Fibroblast of skin of right biceps (primary cell): Measurements from ENCODE around the gene GALNT6.

ENCODE experiments used
- DNase-seq: peaks from one replicate; pipeline ENCODE4 v3.0.0-alpha.2; 2013

GALNT6 gene

DNA sequence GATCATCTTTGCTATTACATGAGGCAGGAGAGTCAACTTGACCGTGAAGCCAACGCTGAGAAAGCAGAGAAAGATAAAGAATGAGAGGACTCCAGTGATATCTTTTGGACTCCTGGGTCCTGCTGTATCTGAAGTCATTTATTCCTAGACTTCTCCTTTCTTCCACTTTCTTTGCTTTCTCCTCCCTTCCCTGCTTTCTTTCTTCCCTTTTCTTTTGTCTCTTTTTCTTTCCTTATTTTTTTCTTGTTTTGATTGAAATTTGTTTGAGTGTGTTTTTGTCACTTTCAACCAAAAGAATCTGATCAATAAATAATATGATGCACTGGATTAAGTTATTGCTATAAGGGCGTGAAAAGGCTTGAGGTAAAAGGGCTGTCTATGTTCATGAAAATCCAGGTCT lies 13.4 kb upstream of the GALNT6 start:
- no peak for DNase-seq

DNA sequence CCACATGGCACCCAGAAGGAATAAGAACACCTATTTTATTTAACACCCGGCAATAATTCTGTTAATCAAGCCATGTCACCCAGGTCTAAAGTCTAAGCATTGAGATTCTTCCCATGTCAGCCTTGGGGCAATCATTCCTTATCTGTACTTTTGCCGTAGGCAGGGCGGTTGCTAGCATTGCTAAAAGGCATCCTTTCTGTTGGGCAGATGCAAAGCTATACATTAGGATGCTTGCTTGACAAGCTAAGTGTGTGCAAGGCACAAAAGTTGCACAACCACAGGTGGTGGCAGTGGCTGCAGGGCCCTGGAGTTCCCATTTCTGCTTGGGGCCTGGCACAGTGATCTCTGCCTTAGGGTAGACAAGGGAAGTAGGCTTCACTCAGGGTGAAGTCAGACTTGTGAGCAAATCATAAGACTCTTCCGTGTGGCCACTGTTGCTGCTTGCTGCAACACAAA lies 12.5 kb upstream of the GALNT6 start:
- DNase-seq = no peak

DNA sequence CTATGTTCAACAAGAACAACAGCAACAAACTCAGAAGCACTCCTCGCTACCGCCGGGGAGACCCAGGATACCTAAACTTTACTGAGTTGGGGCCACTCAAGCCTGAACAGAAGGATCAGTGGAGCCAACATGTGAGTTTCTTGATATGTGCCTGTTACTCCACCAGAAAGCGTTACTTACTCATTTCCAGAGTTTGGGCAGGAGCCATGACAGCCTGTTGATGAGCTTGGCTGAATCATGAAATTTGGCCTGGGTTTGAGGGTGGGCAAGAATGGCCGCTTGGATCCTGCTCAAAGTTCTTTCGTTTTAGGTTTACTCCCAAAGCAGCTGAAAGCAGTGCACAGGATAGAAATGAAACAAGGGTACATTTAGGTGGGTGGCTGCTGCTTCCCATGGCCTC lies 12.0 kb upstream of the GALNT6 start:
- no peak for DNase-seq

DNA sequence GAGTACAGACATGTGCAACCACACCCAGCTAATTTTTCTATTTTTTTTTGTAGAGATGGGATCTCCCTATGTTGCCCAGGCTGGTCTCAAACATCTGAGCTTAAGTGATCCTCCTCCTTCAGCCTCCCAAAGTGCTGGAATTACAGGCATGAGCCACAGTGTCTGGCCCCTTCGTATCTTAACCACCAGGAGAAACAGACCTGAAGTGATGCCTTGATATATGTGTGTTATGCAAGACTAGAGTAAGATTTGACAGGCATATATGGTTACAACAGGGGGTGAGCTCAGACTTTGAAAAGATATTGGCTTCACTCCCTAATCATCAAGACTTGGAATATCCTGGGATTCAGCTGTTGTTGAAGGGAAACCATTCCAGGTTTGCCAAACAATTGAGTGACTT lies 10.7 kb upstream of the GALNT6 start:
- no peak for DNase-seq

DNA sequence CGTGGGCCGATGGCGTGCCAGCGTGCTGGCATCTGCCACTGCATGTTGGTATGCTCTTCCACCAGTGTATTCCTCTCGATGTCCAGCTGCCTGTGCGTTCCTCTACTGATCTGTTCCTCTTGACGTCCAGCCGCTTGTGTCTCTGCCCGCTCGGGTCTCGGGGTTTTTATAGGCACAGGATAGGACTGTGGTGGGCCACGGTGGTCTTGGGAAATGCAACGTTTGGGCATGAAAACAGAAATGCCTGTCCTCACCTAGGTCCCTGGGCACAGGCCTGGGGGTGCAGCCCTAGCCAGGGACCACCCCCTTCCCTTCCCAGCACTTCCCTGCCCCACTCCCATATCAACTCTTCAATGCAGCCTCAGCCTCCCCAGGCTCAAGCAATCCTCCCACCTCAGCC lies 10.3 kb upstream of the GALNT6 start:
- no peak for DNase-seq

DNA sequence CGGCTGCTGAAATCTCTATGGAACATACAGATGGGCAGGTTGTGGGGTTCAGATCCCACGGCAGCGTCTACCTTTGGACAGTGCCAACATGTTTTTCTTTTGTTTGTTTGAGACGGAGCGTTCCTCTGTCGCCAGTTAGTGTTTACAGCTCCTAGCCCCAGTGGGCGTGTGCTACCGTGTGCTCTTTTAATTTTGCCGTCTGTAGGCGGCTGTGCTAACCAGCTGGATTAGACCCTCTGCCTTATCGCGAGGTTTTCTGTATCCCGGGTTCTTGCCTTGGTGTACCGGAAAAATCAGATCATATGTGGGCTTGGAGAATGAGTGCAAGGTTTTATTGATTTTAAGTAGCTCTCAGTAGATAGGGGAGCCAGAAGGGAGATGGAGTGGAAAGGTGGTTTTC lies 9.8 kb upstream of the GALNT6 start:
- no peak for DNase-seq

DNA sequence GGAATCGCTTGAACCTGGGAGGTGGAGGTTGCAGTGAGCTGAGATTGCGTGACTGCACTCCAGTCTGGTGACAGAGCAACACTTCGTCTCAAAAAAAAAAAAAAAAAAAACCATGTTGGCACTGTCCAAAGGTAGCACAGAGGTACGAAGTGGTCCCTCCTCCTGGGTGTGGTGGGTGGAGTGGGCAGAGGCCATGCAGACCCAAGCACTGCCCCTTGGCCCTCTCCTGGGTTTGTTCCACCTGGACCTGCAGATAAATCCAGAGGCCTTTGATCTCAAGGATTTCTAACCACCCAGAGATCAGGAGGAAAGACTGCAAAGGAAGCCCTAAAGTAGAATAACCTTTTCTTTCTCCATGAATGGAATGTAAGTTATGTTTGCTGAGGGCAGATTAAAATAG lies 8.7 kb upstream of the GALNT6 start:
- DNase-seq = no peak

DNA sequence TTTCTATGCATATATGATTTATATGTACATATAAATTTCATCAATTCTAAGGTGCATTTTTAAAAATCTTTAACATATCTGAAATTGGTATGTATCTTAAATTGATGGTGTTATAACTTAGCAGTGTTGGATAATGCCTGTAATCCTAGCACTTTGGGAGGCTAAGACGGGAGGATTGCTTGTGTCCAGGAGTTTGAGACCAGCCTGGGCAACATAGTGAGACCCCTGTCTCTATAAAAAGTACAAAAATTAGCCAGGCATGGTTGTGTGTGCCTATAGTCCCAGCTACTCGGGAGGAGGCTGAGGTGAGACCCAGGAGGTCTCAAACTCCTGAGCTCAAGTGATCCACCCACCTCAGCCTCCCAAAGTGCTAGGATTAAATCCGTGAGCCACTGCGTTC lies 6.5 kb upstream of the GALNT6 start:
- no peak for DNase-seq

DNA sequence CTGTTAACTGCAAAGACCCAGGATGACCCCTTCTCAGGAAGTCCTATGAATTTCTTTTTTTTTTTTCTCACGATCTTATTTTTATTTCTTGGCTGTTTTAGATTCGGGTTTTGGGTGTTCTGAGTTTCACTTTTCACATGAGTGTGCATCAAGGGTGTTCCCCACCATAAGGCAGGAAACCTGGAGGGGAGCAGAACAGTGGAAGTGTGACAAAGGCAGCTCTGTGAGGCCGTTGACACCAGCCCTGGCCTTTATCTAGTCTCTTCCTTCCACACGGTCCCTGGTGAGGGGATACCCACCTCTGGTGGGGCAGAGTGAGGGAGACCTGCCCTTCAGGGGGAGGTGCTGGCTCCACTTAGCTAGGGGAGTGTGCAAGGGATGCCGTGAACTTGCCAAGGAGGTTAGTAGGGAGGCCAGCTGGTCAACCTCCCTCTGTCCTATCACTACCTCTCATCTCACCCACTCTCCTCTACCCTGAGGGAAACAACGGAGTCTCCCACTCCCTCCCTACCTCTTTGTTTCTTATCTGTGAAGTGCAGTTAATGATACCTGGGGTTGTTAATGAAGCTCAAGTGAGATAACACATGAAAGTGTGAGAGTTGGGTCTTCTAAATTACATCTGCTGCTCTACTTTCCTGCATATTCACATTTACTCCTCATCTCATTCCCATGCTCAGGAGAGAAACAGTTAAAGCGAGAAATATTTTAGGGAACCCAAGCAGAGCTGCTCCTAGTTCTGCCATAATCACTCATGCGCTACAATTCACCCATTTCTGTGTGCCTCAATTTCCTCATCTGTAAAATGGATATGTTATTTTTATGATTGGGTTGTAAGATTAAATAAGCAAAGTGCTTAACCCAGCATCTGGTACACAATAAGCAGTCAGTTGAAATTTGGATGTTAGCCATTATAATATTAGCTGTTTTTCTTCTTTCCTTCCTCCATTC lies 4.4 kb upstream of the GALNT6 start:
- no peak for DNase-seq

DNA sequence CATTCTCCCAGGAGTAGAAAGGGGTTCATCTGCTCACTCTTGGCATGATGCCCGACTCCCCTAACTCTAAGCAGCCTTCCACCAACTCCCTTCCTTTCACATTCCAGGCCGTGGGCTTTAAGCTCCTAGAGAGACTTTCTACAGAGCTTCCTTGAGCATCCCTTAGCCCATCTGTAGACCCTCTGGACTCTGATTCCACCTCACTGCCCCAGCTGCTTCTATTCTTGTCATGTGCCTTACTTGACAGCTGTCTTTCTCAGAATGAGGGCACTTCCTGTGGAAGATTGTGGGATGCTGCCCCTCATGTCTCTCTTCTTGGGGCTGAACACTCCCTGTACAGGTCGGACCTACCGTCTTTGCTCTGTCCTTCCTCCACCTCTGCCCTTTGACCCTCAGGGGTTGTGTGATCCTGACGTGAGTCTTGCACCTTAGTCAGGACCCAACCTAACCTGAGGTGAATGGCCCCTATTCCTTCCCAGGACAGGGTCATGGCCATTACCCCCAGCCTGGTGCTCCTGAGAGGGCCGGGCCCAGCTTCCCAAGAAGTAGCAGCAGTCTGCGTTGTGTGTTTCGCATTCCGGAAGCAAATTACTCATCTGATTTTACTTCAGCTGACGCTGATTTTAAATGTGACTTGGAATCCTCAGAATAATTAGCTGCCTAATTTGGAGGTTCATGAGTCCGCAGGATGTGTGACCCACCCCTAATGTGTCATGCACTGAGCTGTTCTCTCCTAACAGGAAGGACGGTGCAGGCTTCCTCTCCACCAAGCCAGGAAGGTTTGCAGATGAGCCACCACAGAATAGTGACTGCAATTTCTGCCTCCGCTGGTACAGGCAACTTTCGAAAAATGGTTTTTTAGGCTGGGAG lies 2.7 kb upstream of the GALNT6 start:
- DNase-seq = peak; percentile 98

DNA sequence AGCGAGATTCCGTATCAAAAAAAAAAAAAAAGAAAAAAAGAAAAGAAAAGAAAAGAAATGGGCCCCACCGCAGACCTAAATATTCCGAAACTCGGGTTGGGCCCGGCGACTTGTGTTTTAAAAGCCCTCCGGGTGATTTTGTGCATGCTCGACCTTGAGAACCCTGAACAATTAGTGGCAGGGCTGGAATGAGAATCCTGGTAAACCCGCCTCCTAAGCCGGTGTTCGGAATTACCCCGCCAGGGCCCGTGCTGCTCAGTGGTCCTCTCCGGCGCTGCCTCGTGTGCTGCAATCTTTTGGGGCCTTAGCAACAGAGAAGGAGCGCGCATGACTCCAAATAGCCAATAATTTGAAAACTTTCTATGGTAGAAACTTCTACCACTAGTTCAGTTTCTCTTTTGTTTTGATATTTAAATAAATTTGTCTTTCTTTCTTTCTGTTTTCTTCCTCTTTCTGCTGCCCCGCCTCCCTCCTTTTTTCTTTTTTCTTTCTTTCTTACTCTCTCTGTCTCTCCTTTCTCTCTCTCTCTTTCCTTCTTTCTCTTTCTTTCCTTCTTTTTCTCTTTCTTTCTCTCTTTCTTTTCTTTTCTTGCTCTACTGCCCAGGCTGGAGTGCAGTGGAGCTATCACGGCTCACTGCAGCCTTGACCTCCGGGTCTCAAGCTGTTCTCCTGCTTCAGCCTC lies 1.5 kb upstream of the GALNT6 start:
- DNase-seq = peak; percentile 62

DNA sequence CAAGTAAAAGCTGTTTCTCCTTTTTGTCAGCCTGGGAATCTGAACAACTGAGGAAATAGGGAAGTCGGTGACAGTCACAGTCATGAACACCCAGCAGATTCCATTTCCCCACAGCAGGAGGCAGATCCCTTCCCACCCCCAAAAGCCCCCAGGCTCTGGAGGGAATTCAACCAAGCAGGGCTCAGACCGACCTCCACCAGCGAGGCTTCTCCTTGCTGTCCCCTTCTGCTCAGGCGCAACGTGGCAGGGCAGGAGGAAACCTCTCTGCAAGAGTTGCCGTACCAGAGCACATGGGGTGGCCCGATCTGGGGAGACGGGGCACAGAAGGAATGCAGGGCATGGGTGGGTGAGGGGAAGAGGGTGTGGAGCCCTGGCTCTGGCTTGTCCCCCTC lies 319 bp downstream of the GALNT6 start:
- peak; percentile 43 for DNase-seq

DNA sequence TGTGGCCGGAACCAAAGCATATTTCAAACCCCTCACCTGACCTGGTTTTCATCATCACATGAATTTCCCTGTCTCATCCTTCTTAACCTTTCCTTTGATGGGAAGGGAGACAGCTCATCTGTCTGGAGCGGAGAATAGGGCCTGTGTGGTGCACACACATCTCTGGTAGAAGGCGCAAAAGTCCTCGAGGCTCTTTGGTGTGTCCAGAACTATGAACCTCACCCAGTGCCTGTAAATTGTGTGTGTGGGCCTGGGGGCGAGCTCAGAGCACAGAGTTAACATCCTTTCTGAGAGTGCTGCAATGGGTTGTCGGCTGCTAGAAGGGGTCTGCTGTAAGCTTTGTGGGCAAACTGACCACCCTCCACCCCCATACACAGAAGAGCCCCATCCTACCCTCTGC lies 749 bp downstream of the GALNT6 start:
- no peak for DNase-seq

DNA sequence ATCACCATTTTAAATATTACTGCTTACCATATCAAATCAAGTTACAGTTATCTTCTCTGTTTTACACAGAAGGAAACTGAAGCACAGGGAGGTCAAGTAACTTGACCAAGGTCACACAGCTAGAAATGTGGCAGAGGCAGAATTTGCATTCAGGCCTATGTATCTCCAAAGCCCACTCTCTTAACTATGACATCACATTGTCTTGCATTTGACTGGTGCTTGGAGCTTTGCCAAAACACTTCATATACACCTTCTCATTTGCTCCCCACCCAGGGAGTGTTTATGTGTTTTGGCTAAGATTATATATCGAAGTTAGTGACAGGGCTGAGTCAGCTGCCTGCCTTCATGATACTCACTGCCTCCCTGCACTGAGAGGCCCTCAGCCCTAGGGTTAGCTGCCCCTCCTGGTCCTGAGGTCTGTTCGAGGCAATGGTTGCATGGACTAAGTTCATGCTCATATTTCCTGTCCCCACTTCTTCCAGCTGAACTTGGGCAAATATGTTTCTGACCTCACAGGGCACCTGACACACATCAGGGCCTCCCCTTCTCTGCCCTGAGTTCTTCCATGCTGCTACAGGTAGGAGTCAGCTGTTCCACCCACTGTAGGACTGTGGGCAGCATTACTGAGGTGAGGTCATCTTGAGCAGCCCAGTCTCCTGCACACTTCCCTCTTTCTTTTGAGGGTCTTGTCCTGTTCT lies 1.8 kb downstream of the GALNT6 start:
- peak; percentile 77 for DNase-seq

DNA sequence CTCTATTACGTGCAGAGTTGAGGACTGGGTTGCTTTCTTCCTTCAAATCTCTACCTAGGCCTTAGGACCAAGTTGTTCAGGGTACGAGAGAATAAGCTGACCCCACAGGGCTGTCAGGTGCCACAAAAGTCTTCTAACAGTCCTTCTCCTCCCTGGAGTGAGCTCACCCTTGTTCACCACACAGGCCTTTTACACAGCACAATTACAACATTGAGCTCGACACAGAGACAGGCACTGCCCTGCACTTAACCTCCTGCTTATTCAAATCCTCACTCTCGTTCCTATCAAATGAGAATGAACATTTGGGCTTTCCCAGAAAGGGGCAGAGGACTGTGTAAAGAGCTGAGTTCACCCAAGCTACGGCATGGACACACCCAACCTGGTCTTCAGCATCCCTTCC lies 2.4 kb downstream of the GALNT6 start:
- no peak for DNase-seq

DNA sequence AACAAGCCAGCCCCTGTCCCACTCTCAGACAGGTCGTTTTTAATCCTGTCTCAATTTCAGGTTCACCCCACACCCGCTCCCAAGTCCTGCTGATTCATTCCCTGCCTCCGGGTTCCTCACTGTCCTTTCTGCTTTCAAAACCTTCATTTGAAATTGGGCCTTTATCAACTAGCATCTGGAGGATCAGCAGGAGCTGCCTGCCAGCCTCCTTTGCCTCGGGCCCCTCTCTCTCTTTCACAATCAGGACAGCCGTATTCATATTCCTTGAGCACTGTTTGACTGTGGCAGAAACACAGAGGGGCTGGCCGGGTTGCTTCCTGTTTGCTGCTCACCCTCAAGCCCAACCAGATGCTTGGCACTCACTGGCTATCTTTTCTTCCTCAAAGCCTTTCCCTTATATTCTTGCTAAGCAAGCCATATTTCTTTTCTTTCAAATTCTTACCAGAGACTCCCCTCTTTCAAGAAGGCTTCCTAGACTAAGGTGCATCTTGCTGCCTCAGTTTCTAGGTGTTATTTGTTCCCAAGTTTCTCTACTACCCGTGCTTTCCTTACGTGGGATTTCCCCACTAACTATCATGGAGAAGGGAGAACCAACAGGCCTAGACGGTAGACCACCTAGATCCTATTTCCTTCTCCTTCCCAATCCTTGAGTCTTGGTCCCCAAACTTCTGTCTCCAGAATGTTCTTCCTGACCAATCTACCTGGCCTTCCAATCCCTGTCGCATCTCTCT lies 3.0 kb downstream of the GALNT6 start:
- DNase-seq = peak; percentile 55

DNA sequence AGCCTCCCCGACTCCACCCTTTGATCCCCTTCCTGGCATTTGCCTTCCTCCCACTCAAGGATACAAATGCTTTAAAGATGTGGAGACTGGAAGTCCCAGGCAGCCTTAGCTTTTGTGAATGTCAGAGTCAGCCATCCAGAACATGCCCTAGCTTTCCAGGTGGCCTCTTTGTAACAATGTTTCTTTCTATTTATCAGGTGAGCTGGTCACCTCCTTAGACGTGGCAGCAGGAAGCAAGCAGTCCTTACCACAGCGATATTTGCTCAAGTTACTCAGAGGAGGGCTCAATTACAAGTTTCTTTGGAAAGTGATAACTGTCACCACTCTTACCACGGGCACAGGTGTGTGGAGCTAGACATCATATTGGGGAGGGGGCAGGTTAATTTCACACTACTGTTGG lies 4.9 kb downstream of the GALNT6 start:
- no peak for DNase-seq

DNA sequence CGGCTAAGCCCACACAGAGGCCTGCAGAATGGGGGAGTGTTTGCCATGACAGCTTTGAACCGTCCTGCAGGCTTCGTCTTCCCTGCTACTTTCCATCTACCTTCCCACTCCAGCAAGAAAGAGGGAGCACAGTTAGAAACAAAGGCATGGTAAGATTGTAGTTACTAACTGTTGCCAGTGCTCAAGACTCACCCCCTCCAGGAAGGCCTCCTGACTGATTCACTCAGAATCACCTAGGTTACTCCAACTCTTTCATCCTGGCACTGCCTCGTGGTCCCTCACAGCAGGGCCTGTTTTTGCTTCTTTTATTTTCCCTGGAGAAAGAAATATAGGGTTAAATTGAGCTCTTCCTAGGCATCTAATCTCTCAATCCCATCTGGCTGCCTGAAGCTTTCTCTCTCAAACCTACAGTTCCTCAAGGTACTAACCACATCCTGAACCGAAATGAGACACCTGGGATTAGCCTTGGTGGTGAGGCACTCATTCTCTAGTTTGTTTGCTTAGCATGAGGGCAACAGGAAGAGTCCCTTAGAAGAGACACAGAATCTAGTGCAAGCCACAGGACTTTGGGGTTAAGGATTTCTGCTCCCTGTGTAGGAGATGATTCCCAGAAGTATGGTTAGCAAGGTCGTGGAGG lies 7.8 kb downstream of the GALNT6 start:
- DNase-seq = no peak

DNA sequence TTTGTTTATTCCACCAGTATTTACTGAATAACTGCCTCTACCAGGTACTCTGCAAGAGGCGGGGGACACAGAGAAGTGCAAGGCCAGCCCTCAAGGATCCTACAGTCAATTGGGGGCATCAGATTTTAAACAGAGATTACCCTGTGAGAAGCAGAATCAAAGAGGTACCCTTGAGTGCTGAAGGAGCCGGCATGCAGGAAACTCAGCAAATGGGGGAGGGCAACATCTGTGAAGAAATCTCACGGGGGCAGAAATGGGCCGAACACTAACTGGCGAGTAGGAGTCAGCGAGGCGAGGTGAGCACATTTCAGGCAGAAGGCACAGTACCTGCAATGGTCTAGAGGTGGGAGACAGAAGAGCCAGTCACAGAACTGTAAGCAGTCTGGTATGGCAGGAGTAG lies 9.0 kb downstream of the GALNT6 start:
- no peak for DNase-seq

DNA sequence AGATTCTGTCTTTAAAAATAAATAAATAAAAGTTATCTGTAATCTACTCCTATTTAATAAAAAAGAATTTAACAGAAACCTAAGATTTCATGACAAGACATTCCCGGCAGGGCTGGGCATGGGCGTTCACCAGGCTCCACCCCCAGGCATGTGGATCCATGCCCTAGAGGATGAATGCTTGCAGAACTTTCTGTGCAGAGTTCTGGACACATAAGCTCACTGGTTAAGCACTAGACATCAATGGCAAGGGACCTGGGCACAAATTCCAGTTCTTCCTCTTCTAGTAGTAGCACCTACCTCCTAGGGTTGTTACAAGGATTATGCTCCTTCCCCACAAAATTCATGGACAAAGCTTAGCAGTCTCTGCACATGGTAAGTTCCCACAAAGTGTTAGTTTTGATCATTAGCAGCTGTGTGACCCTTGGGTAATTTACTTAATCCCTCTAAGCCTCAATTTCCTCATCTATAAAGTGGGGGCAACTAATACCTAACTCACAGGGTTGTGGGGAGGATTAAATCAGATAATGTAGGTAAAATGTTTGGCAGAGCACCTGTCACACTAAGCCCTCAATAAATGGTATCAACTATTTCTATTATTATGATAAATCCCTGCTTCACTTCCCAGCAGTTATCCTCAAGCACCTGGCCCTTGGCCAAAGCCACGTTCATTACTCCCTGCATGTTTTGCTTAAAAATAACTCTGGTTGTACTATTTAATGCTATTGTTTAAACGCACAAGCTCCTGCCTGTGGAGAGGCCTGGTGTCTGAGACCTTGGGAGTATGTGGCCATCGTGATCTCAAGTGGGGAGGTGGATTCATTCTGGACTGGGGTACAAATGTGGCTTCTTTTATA lies 9.8 kb downstream of the GALNT6 start:
- peak; percentile 46 for DNase-seq
